IMR-90 (cell line): ENCODE measurements around the gene TPP2. TPM values are rescaled to one million over a fixed set of nuclear protein-coding genes. Genes with fewer than 3 reads are reported as not detected.

Experiments used
- ATAC-seq: fragments of 200-7000 bp; cut with Tn5 transposase; 2 replicates; pipeline ENCODE4 v1.9.1; 2020; ENCODE audit warnings: low read depth, mild to moderate bottlenecking, moderate library complexity
- BruUV-seq: library from RNA; stranded (reverse); fragments of 400-500 nt; replicated peaks from 2 replicates; lab custom pipeline; 2021; lab: Mats Ljungman, UMichigan
- CTCF ChIA-PET: fragments of 300-600 bp; formaldehyde crosslinking; extraction: SDS; loops from one replicate; lab custom pipeline; 2021; ENCODE audit warnings: antibody characterized with exemption; lab: Yijun Ruan, JAX
- POLR2A ChIA-PET: fragments of 300-600 bp; sonication (Branson Sonifier 250); formaldehyde crosslinking; loops from one replicate; lab custom pipeline; 2022; ENCODE audit warnings: antibody characterized with exemption; ENCODE audit not compliant: unreplicated experiment; lab: Charles Lee
- DNase-seq: peaks from one replicate; pipeline ENCODE4 v3.0.0; 2013
- H2AFZ ChIP-seq: replicated peaks from 2 replicates; pipeline ENCODE3; 2013; ENCODE audit warnings: low read length, mild to moderate bottlenecking; ENCODE audit not compliant: poor library complexity
- H2AK5ac ChIP-seq: 2 replicates; pipeline ENCODE4 v1.6.1; 2013; ENCODE audit warnings: low read depth, low read length, inconsistent platforms
- H2AK9ac ChIP-seq: replicated peaks from 2 replicates; pipeline ENCODE3; 2013; ENCODE audit warnings: mild to moderate bottlenecking, low read depth, low read length, moderate library complexity; ENCODE audit not compliant: poor library complexity
- H2BK120ac ChIP-seq: 2 replicates; pipeline ENCODE4 v1.6.1; 2013; ENCODE audit warnings: low read depth, low read length, inconsistent platforms
- H2BK15ac ChIP-seq: 3 replicates; pipeline ENCODE4 v1.6.1; 2013; ENCODE audit warnings: low read depth, low read length, inconsistent platforms
- H2BK20ac ChIP-seq: 2 replicates; pipeline ENCODE4 v1.6.1; 2013; ENCODE audit warnings: low read depth, mild to moderate bottlenecking, inconsistent platforms, low read length, moderate library complexity
- H2BK5ac ChIP-seq: 2 replicates; pipeline ENCODE4 v1.6.1; 2013; ENCODE audit warnings: mild to moderate bottlenecking, low read depth, low read length, inconsistent platforms; ENCODE audit not compliant: poor library complexity, severe bottlenecking
- H3K14ac ChIP-seq: replicated peaks from 2 replicates; pipeline ENCODE4 v1.6.1; 2013; ENCODE audit warnings: low read depth, low read length, inconsistent platforms
- H3K18ac ChIP-seq: 2 replicates; pipeline ENCODE4 v1.6.1; 2013; ENCODE audit warnings: low read depth, low read length, control low read depth
- H3K23ac ChIP-seq: 2 replicates; pipeline ENCODE4 v1.6.1; 2013; ENCODE audit warnings: low read depth, low read length, inconsistent platforms
- H3K27ac ChIP-seq: 2 replicates; pipeline ENCODE4 v1.5.1; 2013; ENCODE audit warnings: mild to moderate bottlenecking, control low read depth, low read length; ENCODE audit not compliant: insufficient read depth
- H3K27me3 ChIP-seq: 2 replicates; pipeline ENCODE4 v1.6.1; 2013; ENCODE audit warnings: low read length; ENCODE audit not compliant: control insufficient read depth, insufficient read depth
- H3K36me3 ChIP-seq: 2 replicates; pipeline ENCODE4 v1.6.1; 2013; ENCODE audit warnings: low read length, mixed read lengths; ENCODE audit not compliant: control insufficient read depth, insufficient read depth
- H3K4ac ChIP-seq: 2 replicates; pipeline ENCODE4 v1.6.1; 2013; ENCODE audit warnings: low read depth, low read length, inconsistent platforms
- H3K4me1 ChIP-seq: 2 replicates; pipeline ENCODE4 v1.6.1; 2013; ENCODE audit warnings: low read length, mixed read lengths; ENCODE audit not compliant: control insufficient read depth, insufficient read depth
- H3K4me2 ChIP-seq: 2 replicates; pipeline ENCODE4 v1.6.1; 2013; ENCODE audit warnings: low read depth, mild to moderate bottlenecking, control low read depth, low read length, moderate library complexity
- H3K4me3 ChIP-seq: 2 replicates; pipeline ENCODE4 v1.5.1; 2013; ENCODE audit warnings: low read depth, mild to moderate bottlenecking, control low read depth, low read length, moderate library complexity; ENCODE audit not compliant: insufficient read depth
- H3K56ac ChIP-seq: 2 replicates; pipeline ENCODE4 v1.6.1; 2013; ENCODE audit warnings: low read length, inconsistent platforms; ENCODE audit not compliant: insufficient read depth; ENCODE audit errors: extremely low read depth
- H3K79me1 ChIP-seq, 2 experiments: 2 replicates each; pipeline ENCODE4 v1.6.1; 2013; ENCODE audit warnings: low read length in 2 of 2, inconsistent platforms in 1 of 2, low read depth in 1 of 2
- H3K9ac ChIP-seq: 2 replicates; pipeline ENCODE4 v1.6.1; 2013; ENCODE audit warnings: low read depth, low read length, control low read depth
- H3K9me1 ChIP-seq: 2 replicates; pipeline ENCODE4 v1.6.1; 2013; ENCODE audit warnings: low read length, inconsistent platforms; ENCODE audit not compliant: insufficient read depth
- H3K9me3 ChIP-seq: 2 replicates; pipeline ENCODE4 v1.6.1; 2013; ENCODE audit warnings: low read length; ENCODE audit not compliant: control insufficient read depth, insufficient read depth
- H4K20me1 ChIP-seq: 2 replicates; pipeline ENCODE4 v1.6.1; 2013; ENCODE audit warnings: low read length, inconsistent platforms; ENCODE audit not compliant: insufficient read depth
- H4K5ac ChIP-seq: 2 replicates; pipeline ENCODE4 v1.6.1; 2013; ENCODE audit warnings: mild to moderate bottlenecking, low read depth, low read length, control low read depth
- H4K8ac ChIP-seq, 2 experiments: 2 replicates each; pipeline ENCODE4 v1.6.1; 2013; ENCODE audit warnings: low read depth in 2 of 2, low read length in 2 of 2, control low read depth in 1 of 2, inconsistent platforms in 1 of 2
- H4K91ac ChIP-seq: 2 replicates; pipeline ENCODE4 v1.6.1; 2013; ENCODE audit warnings: low read depth, low read length, inconsistent platforms; ENCODE audit not compliant: insufficient read depth
- BHLHE40 ChIP-seq: fragments of 150-350 bp; IDR thresholded peaks from 2 replicates; pipeline ENCODE4 v1.6.1; 2016; ENCODE audit warnings: mild to moderate bottlenecking, low read depth, low read length
- CEBPB ChIP-seq: IDR thresholded peaks from 2 replicates; pipeline ENCODE4 v1.6.1; 2012; ENCODE audit warnings: low read depth, low read length, improper control_type of control experiment
- CHD1 ChIP-seq: IDR thresholded peaks from 2 replicates; pipeline ENCODE4 v1.6.1; 2012; ENCODE audit warnings: low read depth, low read length, improper control_type of control experiment
- FOS ChIP-seq: fragments of 150-350 bp; IDR thresholded peaks from 2 replicates; pipeline ENCODE4 v1.6.1; 2016; ENCODE audit warnings: low read depth, low read length
- MAFK ChIP-seq: IDR thresholded peaks from 2 replicates; pipeline ENCODE4 v1.6.1; 2012; ENCODE audit warnings: low read depth, low read length, improper control_type of control experiment
- MAZ ChIP-seq: IDR thresholded peaks from 2 replicates; pipeline ENCODE4 v1.6.1; 2012; ENCODE audit warnings: low read depth, mild to moderate bottlenecking, low read length, improper control_type of control experiment, moderate library complexity, borderline replicate concordance
- MXI1 ChIP-seq: IDR thresholded peaks from 2 replicates; pipeline ENCODE4 v1.6.1; 2012; ENCODE audit warnings: low read depth, mild to moderate bottlenecking, low read length, moderate library complexity, borderline replicate concordance
- NFE2L2 ChIP-seq: fragments of 150-350 bp; IDR thresholded peaks from 2 replicates; pipeline ENCODE4 v1.6.1; 2016; ENCODE audit warnings: low read depth, mild to moderate bottlenecking, low read length
- POLR2A ChIP-seq: IDR thresholded peaks from 2 replicates; pipeline ENCODE4 v1.6.1; 2012; ENCODE audit warnings: mild to moderate bottlenecking, low read depth, low read length
- RAD21 ChIP-seq: IDR thresholded peaks from 2 replicates; pipeline ENCODE4 v1.6.1; 2012; ENCODE audit warnings: low read length, improper control_type of control experiment
- RCOR1 ChIP-seq: IDR thresholded peaks from 2 replicates; pipeline ENCODE4 v1.6.1; 2012; ENCODE audit warnings: mild to moderate bottlenecking, low read length, improper control_type of control experiment; ENCODE audit not compliant: insufficient replicate concordance
- RFX5 ChIP-seq: IDR thresholded peaks from 2 replicates; pipeline ENCODE4 v1.8.0; 2012; ENCODE audit warnings: low read depth, mild to moderate bottlenecking, low read length, moderate library complexity
- SMC3 ChIP-seq: fragments of 150-350 bp; IDR thresholded peaks from 2 replicates; pipeline ENCODE4 v1.6.1; 2016; ENCODE audit warnings: low read depth, mild to moderate bottlenecking, antibody characterized with exemption, low read length, moderate library complexity
- USF2 ChIP-seq: fragments of 150-350 bp; IDR thresholded peaks from 2 replicates; pipeline ENCODE4 v1.6.1; 2017; ENCODE audit warnings: mild to moderate bottlenecking, antibody characterized with exemption, low read length, low read depth
- WGBS, 2 experiments: methylation state at CpG; one replicate each; pipeline versions ENCODE4 v1.1.5 to v1.1.7; 2013; ENCODE audit warnings: missing lambda C conversion rate in 2 of 2; ENCODE audit not compliant: insufficient read length in 1 of 2; ENCODE audit errors: extremely low coverage in 2 of 2; 5-methylcytosine and 5-hydroxymethylcytosine counted together
- dilution Hi-C: fragments of 300-500 bp; cut with HindIII; formaldehyde crosslinking; loops from one replicate; pipeline ENCODE4 v1.14.3; 2018; ENCODE audit warnings: low sequenced_read_pairs; ENCODE audit not compliant: unreplicated experiment
- in situ Hi-C: fragments of 300-500 bp; cut with MboI; formaldehyde crosslinking; loops from 3 replicates; pipeline ENCODE4 v1.14.3; 2019; ENCODE audit warnings: low sequenced_read_pairs, inconsistent platforms, mixed read lengths
- intact Hi-C: fragments of 100-400 bp; cut with micrococcal nuclease; formaldehyde crosslinking; loops from 2 replicates; pipeline ENCODE4 v1.10.0; 2022
- polyA plus RNA-seq, 3 experiments: library from polyadenylated mRNA; depleted of rRNA; stranded (reverse); fragments of >200 nt; gene quantifications; 2 replicates each; pipeline ENCODE4 v1.2.3, GENCODE V29; 2012; ENCODE audit warnings: low replicate concordance in 1 of 3
- total RNA-seq: library from RNA; depleted of rRNA; stranded (reverse); fragments of >200 nt; gene quantifications from 2 replicates; pipeline ENCODE4 v1.2.3, GENCODE V29; 2012
- TF ChIP-seq, protein P1 (sequence below): fragments of 150-350 bp; IDR thresholded peaks from 2 replicates; pipeline ENCODE4 v1.6.1; 2016; ENCODE audit warnings: low read depth, mild to moderate bottlenecking, low read length, moderate library complexity, borderline replicate concordance
- TF ChIP-seq, protein P2 (sequence below): conservative IDR thresholded peaks from 2 replicates; pipeline ENCODE4 v1.5.1; 2012; ENCODE audit warnings: mild to moderate bottlenecking, low read depth, low read length, improper control_type of control experiment

The TPP2 gene
- total and polyA plus RNA-seq, 2 of the 4 experiments (the other 2 are of a cell fraction), result 27.6 to 52.9 TPM

GRCh38 chr13:102690883-102691282, 94.1 kb downstream of the TPP2 start:
- Histone ChIP-seq H4K8ac (no peak overlapping the region), H3K4me1 (no peaks in the 10 kb centered on the region), H3K4me3 (no peak overlapping the region), H4K91ac (no peak overlapping the region), H3K9me1 (no peaks in the 10 kb centered on the region), H2BK5ac (no peak overlapping the region), H3K27ac (no peak overlapping the region), H3K18ac (no peak overlapping the region), H3K9ac (no peak overlapping the region), H4K20me1 (no peaks in the 10 kb centered on the region), H3K79me1 (no peaks in the 10 kb centered on the region), H2BK20ac (no peak overlapping the region), H3K9me3 (peaks cover 2% of the 10 kb centered on the region; the same call in 1 of the 2 replicates), H2AFZ (no peak overlapping the region), H2BK15ac (no peak overlapping the region), H2AK9ac (no peak overlapping the region), H4K5ac (no peak overlapping the region), H2AK5ac (no peak overlapping the region), H3K27me3 (peaks cover 34% of the 10 kb centered on the region), H3K23ac (no peak overlapping the region), H3K4ac (no peak overlapping the region), H3K56ac (no peak overlapping the region), H2BK120ac (no peak overlapping the region), H3K4me2 (no peak overlapping the region), H3K14ac (no peak overlapping the region), H3K36me3 (no peaks in the 10 kb centered on the region)
- DNase-seq (no peak), ATAC-seq (no peak)
- intact Hi-C loops (no loop called here), in situ Hi-C loops (no loop called here), dilution Hi-C loops (no loop called here)
- TF ChIP-seq RFX5, result no peak
- TF ChIP-seq, protein P1, sequence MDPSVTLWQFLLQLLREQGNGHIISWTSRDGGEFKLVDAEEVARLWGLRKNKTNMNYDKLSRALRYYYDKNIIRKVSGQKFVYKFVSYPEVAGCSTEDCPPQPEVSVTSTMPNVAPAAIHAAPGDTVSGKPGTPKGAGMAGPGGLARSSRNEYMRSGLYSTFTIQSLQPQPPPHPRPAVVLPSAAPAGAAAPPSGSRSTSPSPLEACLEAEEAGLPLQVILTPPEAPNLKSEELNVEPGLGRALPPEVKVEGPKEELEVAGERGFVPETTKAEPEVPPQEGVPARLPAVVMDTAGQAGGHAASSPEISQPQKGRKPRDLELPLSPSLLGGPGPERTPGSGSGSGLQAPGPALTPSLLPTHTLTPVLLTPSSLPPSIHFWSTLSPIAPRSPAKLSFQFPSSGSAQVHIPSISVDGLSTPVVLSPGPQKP, result no peak
- no peak for TF ChIP-seq RAD21
- TF ChIP-seq MAZ, result no peak
- TF ChIP-seq USF2, result no peak
- TF ChIP-seq CHD1, result no peak
- TF ChIP-seq, protein P2, sequence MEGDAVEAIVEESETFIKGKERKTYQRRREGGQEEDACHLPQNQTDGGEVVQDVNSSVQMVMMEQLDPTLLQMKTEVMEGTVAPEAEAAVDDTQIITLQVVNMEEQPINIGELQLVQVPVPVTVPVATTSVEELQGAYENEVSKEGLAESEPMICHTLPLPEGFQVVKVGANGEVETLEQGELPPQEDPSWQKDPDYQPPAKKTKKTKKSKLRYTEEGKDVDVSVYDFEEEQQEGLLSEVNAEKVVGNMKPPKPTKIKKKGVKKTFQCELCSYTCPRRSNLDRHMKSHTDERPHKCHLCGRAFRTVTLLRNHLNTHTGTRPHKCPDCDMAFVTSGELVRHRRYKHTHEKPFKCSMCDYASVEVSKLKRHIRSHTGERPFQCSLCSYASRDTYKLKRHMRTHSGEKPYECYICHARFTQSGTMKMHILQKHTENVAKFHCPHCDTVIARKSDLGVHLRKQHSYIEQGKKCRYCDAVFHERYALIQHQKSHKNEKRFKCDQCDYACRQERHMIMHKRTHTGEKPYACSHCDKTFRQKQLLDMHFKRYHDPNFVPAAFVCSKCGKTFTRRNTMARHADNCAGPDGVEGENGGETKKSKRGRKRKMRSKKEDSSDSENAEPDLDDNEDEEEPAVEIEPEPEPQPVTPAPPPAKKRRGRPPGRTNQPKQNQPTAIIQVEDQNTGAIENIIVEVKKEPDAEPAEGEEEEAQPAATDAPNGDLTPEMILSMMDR, result no peak
- TF ChIP-seq NFE2L2, result no peak
- no peak for TF ChIP-seq SMC3
- TF ChIP-seq MXI1, result no peak
- no peak for TF ChIP-seq RCOR1
- no peak for TF ChIP-seq FOS
- no peak for TF ChIP-seq POLR2A
- no peak for TF ChIP-seq CEBPB
- TF ChIP-seq MAFK, result no peak
- TF ChIP-seq BHLHE40, result no peak
- 100% methylated on average over 1 of the region's 4 CpGs; no CpG with 5 or more reads in 1 of the 2 experiments for WGBS, 2 experiments
- POLR2A ChIA-PET, result no interaction called here
- CTCF ChIA-PET, result interaction anchor here (0.6 kb wide), 1 partner anchor 95 kb away, joined by 3 read pairs; no protein-coding TSS in a partner anchor
- no TSS peak for BruUV-seq
